Measurements from ENCODE around the gene GM2A.

The GM2A gene

GRCh38 chr5:151278845-151279244, 25.9 kb downstream of the GM2A start:
- no peak overlapping the region for H3K27ac ChIP-seq
- H3K27me3 ChIP-seq (ENCODE audit: insufficient read depth, low read depth, severe bottlenecking): no peaks in the 10 kb centered on the region
- H3K36me3 ChIP-seq: no peaks in the 10 kb centered on the region
- DNase-seq: no peak
- no peak for TF ChIP-seq CTCF (IDR thresholded peaks at IDR 0.05; ENCODE audit: low read depth, low read length)
- no peaks in the 10 kb centered on the region for H3K9me3 ChIP-seq (ENCODE audit: severe bottlenecking)
- H3K4me3 ChIP-seq (ENCODE audit: low read depth, low read length): no peak overlapping the region

GRCh38 chr5:151280443-151280842, 27.5 kb downstream of the GM2A start:
- no peak for DNase-seq
- H3K27me3 ChIP-seq (ENCODE audit: insufficient read depth, low read depth, severe bottlenecking): no peaks in the 10 kb centered on the region
- no peak for TF ChIP-seq CTCF (IDR thresholded peaks at IDR 0.05; ENCODE audit: low read depth, low read length)
- no peak overlapping the region for H3K27ac ChIP-seq
- H3K9me3 ChIP-seq (ENCODE audit: severe bottlenecking): no peaks in the 10 kb centered on the region
- no peak overlapping the region for H3K4me3 ChIP-seq (ENCODE audit: low read depth, low read length)
- no peaks in the 10 kb centered on the region for H3K36me3 ChIP-seq

- Histone ChIP-seq H3K36me3 (no peaks in the 10 kb centered on the region), H3K27me3 (ENCODE audit: insufficient read depth, low read depth, severe bottlenecking) (no peaks in the 10 kb centered on the region), H3K9me3 (ENCODE audit: severe bottlenecking) (no peaks in the 10 kb centered on the region), H3K4me3 (ENCODE audit: low read depth, low read length) (no peak overlapping the region), H3K27ac (no peak overlapping the region)
- no peak for DNase-seq
- no peak for TF ChIP-seq CTCF (IDR thresholded peaks at IDR 0.05; ENCODE audit: low read depth, low read length)
Observed at GRCh38 chr5:151281001-151281639, 28.1 kb downstream of the GM2A start.

GRCh38 chr5:151283120-151283825, 30.3 kb downstream of the GM2A start:
- no peak for TF ChIP-seq CTCF (IDR thresholded peaks at IDR 0.05; ENCODE audit: low read depth, low read length)
- no peak overlapping the region for H3K27ac ChIP-seq
- no peaks in the 10 kb centered on the region for H3K9me3 ChIP-seq (ENCODE audit: severe bottlenecking)
- no peaks in the 10 kb centered on the region for H3K27me3 ChIP-seq (ENCODE audit: insufficient read depth, low read depth, severe bottlenecking)
- H3K4me3 ChIP-seq (ENCODE audit: low read depth, low read length): no peak overlapping the region
- no peaks in the 10 kb centered on the region for H3K36me3 ChIP-seq
- no peak for DNase-seq

- TF ChIP-seq CTCF (IDR thresholded peaks at IDR 0.05; ENCODE audit: low read depth, low read length): peak; percentile 45
- Histone ChIP-seq H3K27ac (no peak overlapping the region), H3K4me3 (ENCODE audit: low read depth, low read length) (no peak overlapping the region), H3K27me3 (ENCODE audit: insufficient read depth, low read depth, severe bottlenecking) (no peaks in the 10 kb centered on the region), H3K36me3 (no peaks in the 10 kb centered on the region), H3K9me3 (ENCODE audit: severe bottlenecking) (no peaks in the 10 kb centered on the region)
- DNase-seq: no peak
Observed at GRCh38 chr5:151284392-151284967, 31.5 kb downstream of the GM2A start.
